Liver (tissue), 9 donors: Measurements from ENCODE around the gene MOSPD2. TPM values are rescaled to one million over a fixed set of nuclear protein-coding genes. Genes with fewer than 3 reads are reported as not detected.

Experiments
- DNase-seq: peaks from one replicate; pipeline ENCODE4 v3.0.0-alpha.2; 2017; ENCODE audit warnings: low spot score
- H3K27ac ChIP-seq, 2 donors: one replicate each; pipeline ENCODE4 v1.7.0; 2013; ENCODE audit warnings: inconsistent platforms in 2 of 2, low read length in 2 of 2, control low read depth in 1 of 2, low read depth in 1 of 2, mild to moderate bottlenecking in 1 of 2
- H3K27me3 ChIP-seq, 4 donors: one replicate each; pipeline versions ENCODE4 v1.6.1 to v1.7.0; 2013; ENCODE audit warnings: low read length in 3 of 4, inconsistent platforms in 1 of 4, mild to moderate bottlenecking in 1 of 4, moderate library complexity in 1 of 4; ENCODE audit not compliant: control insufficient read depth in 4 of 4, insufficient read depth in 4 of 4
- H3K36me3 ChIP-seq, 4 donors: one replicate each; pipeline versions ENCODE4 v1.6.1 to v1.7.0; 2013; ENCODE audit warnings: low read length in 3 of 4, mild to moderate bottlenecking in 3 of 4, low read depth in 1 of 4, moderate library complexity in 1 of 4; ENCODE audit not compliant: control insufficient read depth in 4 of 4, insufficient read depth in 3 of 4
- H3K4me1 ChIP-seq, 4 donors: one replicate each; pipeline versions ENCODE4 v1.6.1 to v1.7.0; 2013; ENCODE audit warnings: low read length in 3 of 4, mild to moderate bottlenecking in 3 of 4, moderate library complexity in 1 of 4; ENCODE audit not compliant: control insufficient read depth in 4 of 4, insufficient read depth in 4 of 4
- H3K4me3 ChIP-seq, 3 donors: one replicate each; pipeline versions ENCODE4 v1.6.1 to v1.7.0; 2013; ENCODE audit warnings: low read length in 3 of 3, control low read depth in 1 of 3, low read depth in 1 of 3, mild to moderate bottlenecking in 1 of 3
- H3K9ac ChIP-seq, 2 donors: one replicate each; pipeline ENCODE4 v1.7.0; 2013; ENCODE audit warnings: low read length in 2 of 2, mild to moderate bottlenecking in 2 of 2, moderate library complexity in 2 of 2, control low read depth in 1 of 2, low read depth in 1 of 2
- H3K9me3 ChIP-seq, 4 donors: one replicate each; pipeline versions ENCODE4 v1.6.1 to v1.7.0; 2013; ENCODE audit warnings: low read length in 3 of 4; ENCODE audit not compliant: control insufficient read depth in 4 of 4
- EGR1 ChIP-seq, 2 donors: IDR thresholded peaks; 2 replicates each; pipeline ENCODE4 v1.6.1; 2016 to 2018; ENCODE audit warnings: antibody characterized with exemption in 2 of 2, low read depth in 2 of 2
- FOXA1 ChIP-seq: IDR thresholded peaks from 2 replicates; pipeline ENCODE4 v1.6.1; 2016; ENCODE audit warnings: antibody characterized with exemption
- FOXA2 ChIP-seq: IDR thresholded peaks from 2 replicates; pipeline ENCODE4 v1.6.1; 2016; ENCODE audit warnings: antibody characterized with exemption
- GABPA ChIP-seq, 2 donors: IDR thresholded peaks in 1 of 2; conservative IDR thresholded peaks in 1 of 2; 2 replicates each; pipeline ENCODE4 v1.6.1; 2016; ENCODE audit warnings: antibody characterized with exemption in 2 of 2, mild to moderate bottlenecking in 1 of 2, moderate library complexity in 1 of 2
- HNF4A ChIP-seq, 2 donors: conservative IDR thresholded peaks; 2 replicates each; pipeline ENCODE4 v1.6.1; 2016; ENCODE audit warnings: antibody characterized with exemption in 2 of 2, mild to moderate bottlenecking in 2 of 2
- HNF4G ChIP-seq: IDR thresholded peaks from 2 replicates; pipeline ENCODE4 v1.6.1; 2016; ENCODE audit warnings: antibody characterized with exemption
- JUND ChIP-seq, 2 donors: IDR thresholded peaks; 2 replicates each; pipeline ENCODE4 v1.6.1; 2016; ENCODE audit warnings: antibody characterized with exemption in 2 of 2
- NR2F2 ChIP-seq: IDR thresholded peaks from 2 replicates; pipeline ENCODE4 v1.6.1; 2016; ENCODE audit warnings: antibody characterized with exemption
- RAD21 ChIP-seq, 2 donors: IDR thresholded peaks; 2 replicates each; pipeline ENCODE4 v1.6.1; 2016; ENCODE audit warnings: antibody characterized with exemption in 2 of 2, mild to moderate bottlenecking in 2 of 2
- RXRA ChIP-seq, 2 donors: IDR thresholded peaks; 2 replicates each; pipeline ENCODE4 v1.6.1; 2017 to 2018; ENCODE audit warnings: antibody characterized with exemption in 2 of 2, mild to moderate bottlenecking in 1 of 2
- SP1 ChIP-seq: IDR thresholded peaks from 2 replicates; pipeline ENCODE4 v1.6.1; 2018; ENCODE audit warnings: antibody characterized with exemption, mild to moderate bottlenecking
- TAF1 ChIP-seq: conservative IDR thresholded peaks from 2 replicates; pipeline ENCODE4 v1.6.1; 2016; ENCODE audit warnings: antibody characterized with exemption, mild to moderate bottlenecking
- YY1 ChIP-seq: IDR thresholded peaks from 2 replicates; pipeline ENCODE4 v1.6.1; 2016; ENCODE audit warnings: antibody characterized with exemption, mild to moderate bottlenecking
- WGBS: extraction: QIAGEN DNeasy Blood & Tissue Kit; methylation state at CpG from one replicate; pipeline ENCODE4 v1.1.7; 2013; 5-methylcytosine and 5-hydroxymethylcytosine counted together
- polyA plus RNA-seq, 2 donors: library from polyadenylated mRNA; stranded (reverse) in 1 of 2; unstranded in 1 of 2; fragments of 200-250 nt in 1 of 2; fragments of >200 nt in 1 of 2; fragmentation: Nextera tagmentation in 1 of 2; extraction: Ambion mirVana in 1 of 2; gene quantifications; one replicate each; pipeline versions ENCODE4 v1.2.1 to v1.2.3, GENCODE V29; 2013 to 2015
- total RNA-seq, 2 donors: library from RNA; depleted of rRNA; stranded (reverse); fragments of >200 nt; gene quantifications; one replicate each; pipeline ENCODE4 v1.2.3, GENCODE V29; 2014
- TF ChIP-seq, protein P1 (sequence below): IDR thresholded peaks from 2 replicates; pipeline ENCODE4 v1.6.1; 2016; ENCODE audit warnings: antibody characterized with exemption
- TF ChIP-seq, protein P2 (sequence below): IDR thresholded peaks from 2 replicates; pipeline ENCODE4 v1.6.1; 2016; ENCODE audit warnings: antibody characterized with exemption, mild to moderate bottlenecking
- TF ChIP-seq, protein P3 (sequence below): IDR thresholded peaks from 2 replicates; pipeline ENCODE4 v1.6.1; 2016; ENCODE audit warnings: antibody characterized with exemption
- TF ChIP-seq, protein P4 (sequence below): IDR thresholded peaks from 2 replicates; pipeline ENCODE4 v1.6.1; 2016; ENCODE audit warnings: antibody characterized with exemption
- TF ChIP-seq, protein P5 (sequence below): fragments of 150-350 bp; IDR thresholded peaks from 2 replicates; pipeline ENCODE4 v1.5.1; 2017; ENCODE audit warnings: improper control_type of control experiment, low read depth, low read length; ENCODE audit not compliant: missing input control
- donor health status: healthy.
- donor health status: healthy.
- donor health status: healthy.
- donor health status: healthy.
- donor health status: healthy.

MOSPD2 gene
- total and polyA plus RNA-seq, 4 donors: 3.0 to 9.1 (median 4.9) TPM

DNA sequence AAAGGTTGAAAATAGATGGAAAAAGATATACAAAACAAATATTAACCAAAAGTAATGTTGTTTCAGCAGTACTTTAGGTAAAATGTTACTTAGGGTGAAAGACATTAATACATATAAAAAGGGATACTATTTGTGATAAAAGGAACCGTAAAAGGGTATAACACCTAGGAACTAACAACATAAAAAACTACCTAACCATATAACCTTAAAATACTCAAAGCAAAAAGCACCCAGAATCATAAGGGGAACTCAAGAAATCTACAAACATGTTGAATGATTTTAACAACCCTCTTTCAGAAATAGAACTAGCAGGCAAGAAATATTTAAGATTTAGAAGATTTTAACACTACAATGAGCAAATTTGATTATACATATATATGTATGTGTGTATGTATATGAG, 11.5 kb downstream of the MOSPD2 start:
- DNase-seq: no peak
- H3K36me3 ChIP-seq: no peaks in the 10 kb centered on the region
- no peaks in the 10 kb centered on the region for H3K9me3 ChIP-seq
- TF ChIP-seq, protein P1, sequence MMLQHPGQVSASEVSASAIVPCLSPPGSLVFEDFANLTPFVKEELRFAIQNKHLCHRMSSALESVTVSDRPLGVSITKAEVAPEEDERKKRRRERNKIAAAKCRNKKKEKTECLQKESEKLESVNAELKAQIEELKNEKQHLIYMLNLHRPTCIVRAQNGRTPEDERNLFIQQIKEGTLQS: no peak
- TF ChIP-seq NR2F2: no peak
- TF ChIP-seq RXRA (IDR thresholded peaks at IDR 0.05): no peak
- TF ChIP-seq, protein P2, sequence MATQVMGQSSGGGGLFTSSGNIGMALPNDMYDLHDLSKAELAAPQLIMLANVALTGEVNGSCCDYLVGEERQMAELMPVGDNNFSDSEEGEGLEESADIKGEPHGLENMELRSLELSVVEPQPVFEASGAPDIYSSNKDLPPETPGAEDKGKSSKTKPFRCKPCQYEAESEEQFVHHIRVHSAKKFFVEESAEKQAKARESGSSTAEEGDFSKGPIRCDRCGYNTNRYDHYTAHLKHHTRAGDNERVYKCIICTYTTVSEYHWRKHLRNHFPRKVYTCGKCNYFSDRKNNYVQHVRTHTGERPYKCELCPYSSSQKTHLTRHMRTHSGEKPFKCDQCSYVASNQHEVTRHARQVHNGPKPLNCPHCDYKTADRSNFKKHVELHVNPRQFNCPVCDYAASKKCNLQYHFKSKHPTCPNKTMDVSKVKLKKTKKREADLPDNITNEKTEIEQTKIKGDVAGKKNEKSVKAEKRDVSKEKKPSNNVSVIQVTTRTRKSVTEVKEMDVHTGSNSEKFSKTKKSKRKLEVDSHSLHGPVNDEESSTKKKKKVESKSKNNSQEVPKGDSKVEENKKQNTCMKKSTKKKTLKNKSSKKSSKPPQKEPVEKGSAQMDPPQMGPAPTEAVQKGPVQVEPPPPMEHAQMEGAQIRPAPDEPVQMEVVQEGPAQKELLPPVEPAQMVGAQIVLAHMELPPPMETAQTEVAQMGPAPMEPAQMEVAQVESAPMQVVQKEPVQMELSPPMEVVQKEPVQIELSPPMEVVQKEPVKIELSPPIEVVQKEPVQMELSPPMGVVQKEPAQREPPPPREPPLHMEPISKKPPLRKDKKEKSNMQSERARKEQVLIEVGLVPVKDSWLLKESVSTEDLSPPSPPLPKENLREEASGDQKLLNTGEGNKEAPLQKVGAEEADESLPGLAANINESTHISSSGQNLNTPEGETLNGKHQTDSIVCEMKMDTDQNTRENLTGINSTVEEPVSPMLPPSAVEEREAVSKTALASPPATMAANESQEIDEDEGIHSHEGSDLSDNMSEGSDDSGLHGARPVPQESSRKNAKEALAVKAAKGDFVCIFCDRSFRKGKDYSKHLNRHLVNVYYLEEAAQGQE: no peak
- TF ChIP-seq, protein P3, sequence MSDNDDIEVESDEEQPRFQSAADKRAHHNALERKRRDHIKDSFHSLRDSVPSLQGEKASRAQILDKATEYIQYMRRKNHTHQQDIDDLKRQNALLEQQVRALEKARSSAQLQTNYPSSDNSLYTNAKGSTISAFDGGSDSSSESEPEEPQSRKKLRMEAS: no peak
- no peak for TF ChIP-seq HNF4A (conservative IDR thresholded peaks at IDR 0.05)
- TF ChIP-seq GABPA (IDR thresholded peaks at IDR 0.05 in 1 of 2, conservative IDR thresholded peaks at IDR 0.05 in 1 of 2): no peak
- TF ChIP-seq FOXA1: no peak
- TF ChIP-seq RAD21 (IDR thresholded peaks at IDR 0.05): no peak
- TF ChIP-seq, protein P4, sequence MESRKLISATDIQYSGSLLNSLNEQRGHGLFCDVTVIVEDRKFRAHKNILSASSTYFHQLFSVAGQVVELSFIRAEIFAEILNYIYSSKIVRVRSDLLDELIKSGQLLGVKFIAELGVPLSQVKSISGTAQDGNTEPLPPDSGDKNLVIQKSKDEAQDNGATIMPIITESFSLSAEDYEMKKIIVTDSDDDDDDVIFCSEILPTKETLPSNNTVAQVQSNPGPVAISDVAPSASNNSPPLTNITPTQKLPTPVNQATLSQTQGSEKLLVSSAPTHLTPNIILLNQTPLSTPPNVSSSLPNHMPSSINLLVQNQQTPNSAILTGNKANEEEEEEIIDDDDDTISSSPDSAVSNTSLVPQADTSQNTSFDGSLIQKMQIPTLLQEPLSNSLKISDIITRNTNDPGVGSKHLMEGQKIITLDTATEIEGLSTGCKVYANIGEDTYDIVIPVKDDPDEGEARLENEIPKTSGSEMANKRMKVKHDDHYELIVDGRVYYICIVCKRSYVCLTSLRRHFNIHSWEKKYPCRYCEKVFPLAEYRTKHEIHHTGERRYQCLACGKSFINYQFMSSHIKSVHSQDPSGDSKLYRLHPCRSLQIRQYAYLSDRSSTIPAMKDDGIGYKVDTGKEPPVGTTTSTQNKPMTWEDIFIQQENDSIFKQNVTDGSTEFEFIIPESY: no peak
- no peak for TF ChIP-seq HNF4G
- no peak for TF ChIP-seq EGR1 (IDR thresholded peaks at IDR 0.05; ENCODE audit: low read depth in 2 of 2)
- no peak for TF ChIP-seq YY1
- TF ChIP-seq, protein P5, sequence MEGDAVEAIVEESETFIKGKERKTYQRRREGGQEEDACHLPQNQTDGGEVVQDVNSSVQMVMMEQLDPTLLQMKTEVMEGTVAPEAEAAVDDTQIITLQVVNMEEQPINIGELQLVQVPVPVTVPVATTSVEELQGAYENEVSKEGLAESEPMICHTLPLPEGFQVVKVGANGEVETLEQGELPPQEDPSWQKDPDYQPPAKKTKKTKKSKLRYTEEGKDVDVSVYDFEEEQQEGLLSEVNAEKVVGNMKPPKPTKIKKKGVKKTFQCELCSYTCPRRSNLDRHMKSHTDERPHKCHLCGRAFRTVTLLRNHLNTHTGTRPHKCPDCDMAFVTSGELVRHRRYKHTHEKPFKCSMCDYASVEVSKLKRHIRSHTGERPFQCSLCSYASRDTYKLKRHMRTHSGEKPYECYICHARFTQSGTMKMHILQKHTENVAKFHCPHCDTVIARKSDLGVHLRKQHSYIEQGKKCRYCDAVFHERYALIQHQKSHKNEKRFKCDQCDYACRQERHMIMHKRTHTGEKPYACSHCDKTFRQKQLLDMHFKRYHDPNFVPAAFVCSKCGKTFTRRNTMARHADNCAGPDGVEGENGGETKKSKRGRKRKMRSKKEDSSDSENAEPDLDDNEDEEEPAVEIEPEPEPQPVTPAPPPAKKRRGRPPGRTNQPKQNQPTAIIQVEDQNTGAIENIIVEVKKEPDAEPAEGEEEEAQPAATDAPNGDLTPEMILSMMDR: no peak
- no peak for TF ChIP-seq TAF1
- no peak for TF ChIP-seq SP1
- no peak for TF ChIP-seq JUND (IDR thresholded peaks at IDR 0.05)
- no peak for TF ChIP-seq FOXA2
- H3K9ac ChIP-seq: no peak overlapping the region
- H3K4me1 ChIP-seq: no peaks in the 10 kb centered on the region
- H3K27me3 ChIP-seq: no peaks in the 10 kb centered on the region
- no peak overlapping the region for H3K27ac ChIP-seq
- 98% methylated on average over 1 of the region's 1 CpG for WGBS
- H3K4me3 ChIP-seq: no peak overlapping the region

DNA sequence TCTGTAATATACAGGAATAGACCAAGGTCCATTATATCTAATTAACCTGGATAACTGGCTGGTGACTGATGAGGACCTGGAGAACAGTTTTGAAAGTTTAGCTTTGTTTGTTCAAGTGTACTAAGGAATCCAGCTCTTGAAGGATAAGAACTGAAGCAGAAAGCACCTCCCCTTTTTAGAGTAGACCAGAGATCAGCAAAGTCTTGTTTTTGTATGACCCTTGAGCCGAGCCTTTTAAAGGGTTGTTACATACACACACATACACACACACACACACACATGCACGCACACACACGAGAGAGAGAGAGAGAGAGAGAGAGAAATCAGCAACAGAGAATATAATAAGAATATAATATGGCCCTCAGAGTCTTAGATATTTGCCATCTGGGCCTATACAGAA, 13.0 kb downstream of the MOSPD2 start:
- no peak overlapping the region for H3K4me3 ChIP-seq
- 90% methylated on average over 3 of the region's 3 CpGs for WGBS
- H3K27ac ChIP-seq: no peak overlapping the region
- H3K27me3 ChIP-seq: no peaks in the 10 kb centered on the region
- no peaks in the 10 kb centered on the region for H3K4me1 ChIP-seq
- no peaks in the 10 kb centered on the region for H3K9me3 ChIP-seq
- DNase-seq: no peak
- no peak for TF ChIP-seq HNF4G
- TF ChIP-seq JUND (IDR thresholded peaks at IDR 0.05): no peak
- TF ChIP-seq, protein P5: no peak
- TF ChIP-seq SP1: no peak
- no peak for TF ChIP-seq GABPA (IDR thresholded peaks at IDR 0.05 in 1 of 2, conservative IDR thresholded peaks at IDR 0.05 in 1 of 2)
- TF ChIP-seq, protein P3: no peak
- no peak for TF ChIP-seq EGR1 (IDR thresholded peaks at IDR 0.05; ENCODE audit: low read depth in 2 of 2)
- TF ChIP-seq RXRA (IDR thresholded peaks at IDR 0.05): no peak
- no peak for TF ChIP-seq FOXA2
- TF ChIP-seq, protein P1: no peak
- no peak for TF ChIP-seq TAF1
- TF ChIP-seq FOXA1: no peak
- TF ChIP-seq NR2F2: no peak
- no peak for TF ChIP-seq YY1
- TF ChIP-seq, protein P4: no peak
- no peak overlapping the region for H3K9ac ChIP-seq
- no peaks in the 10 kb centered on the region for H3K36me3 ChIP-seq
